Panc1 (cell line): Measurements from ENCODE around the gene PTDSS2.

Experiments
- CTCF ChIP-seq: fragments of 450-650 bp; IDR thresholded peaks from 2 replicates; pipeline ENCODE4 v1.5.1; 2017; ENCODE audit warnings: mild to moderate bottlenecking
- POLR2AphosphoS5 ChIP-seq: IDR thresholded peaks from 2 replicates; pipeline ENCODE4 v1.6.1; 2012; ENCODE audit warnings: mild to moderate bottlenecking, low read depth, low read length, moderate library complexity
- REST ChIP-seq, 2 experiments: IDR thresholded peaks; 2 replicates each; pipeline ENCODE4 v1.6.1; 2011 to 2012; ENCODE audit warnings: low read depth in 2 of 2, control low read depth in 1 of 2, low read length in 1 of 2, mild to moderate bottlenecking in 1 of 2, moderate library complexity in 1 of 2; ENCODE audit not compliant: insufficient read depth in 1 of 2
- SIN3A ChIP-seq: IDR thresholded peaks from 2 replicates; pipeline ENCODE4 v1.6.1; 2012; ENCODE audit warnings: low read depth, mild to moderate bottlenecking, low read length, moderate library complexity, borderline replicate concordance; ENCODE audit not compliant: insufficient read depth
- TCF7L2 ChIP-seq: IDR thresholded peaks from 2 replicates; pipeline ENCODE4 v1.6.1; 2011; ENCODE audit warnings: mild to moderate bottlenecking, low read depth, low read length, inconsistent platforms

- TF ChIP-seq CTCF: no peak
- TF ChIP-seq POLR2AphosphoS5: no peak
- no peak for TF ChIP-seq TCF7L2
- peak; percentile 30; the same call in 1 of the 2 replicates for TF ChIP-seq SIN3A
- 0 out of 4 replicates have a peak, but pooled peaks of 1 of the 2 experiments have one; percentile 43 for TF ChIP-seq REST (IDR thresholded peaks at IDR 0.05; ENCODE audit: insufficient read depth in 1 of 2, low read depth in 2 of 2, low read length in 1 of 2)
Measured at GRCh38 chr11:534396-535209, 84.5 kb downstream of the PTDSS2 start.
